Measurements from ENCODE around the gene SH3YL1.

SH3YL1 gene

GRCh38 chr2:281381-281780 is 17.5 kb upstream of the SH3YL1 start:
- Histone ChIP-seq H3K9me3 (ENCODE audit: control insufficient read depth, low read length) (no peaks in the 10 kb centered on the region), H3K4me1 (ENCODE audit: control insufficient read depth, insufficient read depth, low read length, poor library complexity, severe bottlenecking) (peaks cover 17% of the 10 kb centered on the region), H3K27ac (ENCODE audit: low read depth, low read length, severe bottlenecking) (no peak overlapping the region), H3K4me3 (ENCODE audit: extremely low read depth, insufficient read depth, low read length, poor library complexity, severe bottlenecking) (no peak overlapping the region), H3K36me3 (ENCODE audit: control insufficient read depth, insufficient read depth, low read length) (peaks cover 49% of the 10 kb centered on the region)
- 99 to 100% methylated on average over 2 to 9 of the region's 9 CpGs for WGBS, 2 experiments (ENCODE audit: insufficient coverage in 2 of 2)

DNA sequence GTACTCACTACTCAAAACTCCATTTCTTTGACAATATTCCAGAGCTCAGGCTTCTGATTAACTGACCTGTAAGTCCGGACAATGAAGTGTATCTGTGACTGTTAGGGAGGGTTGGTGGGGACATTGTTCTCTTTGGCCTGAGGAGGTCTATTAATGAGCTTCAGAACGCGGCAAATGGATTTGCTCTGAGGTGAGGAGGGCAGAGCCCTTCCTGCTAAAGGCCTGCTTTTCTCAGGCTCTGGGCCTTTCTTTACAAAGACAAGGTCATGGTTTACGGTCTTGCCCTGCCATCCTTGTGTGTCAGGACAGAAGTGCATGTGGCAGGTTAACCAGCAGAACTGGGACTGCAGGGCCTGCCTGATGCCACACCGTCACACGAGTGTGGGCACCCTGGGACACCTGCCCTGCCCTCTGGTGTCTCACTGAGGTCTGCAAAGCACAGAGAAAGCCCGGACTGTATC is 16.8 kb upstream of the SH3YL1 start:
- Histone ChIP-seq H3K4me1 (ENCODE audit: control insufficient read depth, insufficient read depth, low read length, poor library complexity, severe bottlenecking) (peaks cover 15% of the 10 kb centered on the region), H3K27ac (ENCODE audit: low read depth, low read length, severe bottlenecking) (no peak overlapping the region), H3K36me3 (ENCODE audit: control insufficient read depth, insufficient read depth, low read length) (peaks cover 56% of the 10 kb centered on the region), H3K4me3 (ENCODE audit: extremely low read depth, insufficient read depth, low read length, poor library complexity, severe bottlenecking) (no peak overlapping the region), H3K9me3 (ENCODE audit: control insufficient read depth, low read length) (no peaks in the 10 kb centered on the region)
- WGBS, 2 experiments (ENCODE audit: insufficient coverage in 2 of 2) = 98 to 100% methylated on average over 6 of the region's 7 CpGs

- 81% methylated on average over 2 of the region's 4 CpGs; no CpG with 5 or more reads in 1 of the 2 experiments for WGBS, 2 experiments (ENCODE audit: insufficient coverage in 2 of 2)
- H3K36me3 ChIP-seq (ENCODE audit: control insufficient read depth, insufficient read depth, low read length) = peaks cover 61% of the 10 kb centered on the region
- H3K4me1 ChIP-seq (ENCODE audit: control insufficient read depth, insufficient read depth, low read length, poor library complexity, severe bottlenecking) = peaks cover 10% of the 10 kb centered on the region
These were observed 16.3 kb upstream of the SH3YL1 start for GRCh38 chr2:279956-280649.

GRCh38 chr2:279366-279765 is 15.5 kb upstream of the SH3YL1 start:
- H3K4me1 ChIP-seq (ENCODE audit: control insufficient read depth, insufficient read depth, low read length, poor library complexity, severe bottlenecking) = peaks cover 4% of the 10 kb centered on the region
- no peak overlapping the region for H3K27ac ChIP-seq (ENCODE audit: low read depth, low read length, severe bottlenecking)
- H3K9me3 ChIP-seq (ENCODE audit: control insufficient read depth, low read length) = no peaks in the 10 kb centered on the region
- WGBS, 2 experiments (ENCODE audit: insufficient coverage in 2 of 2) = 80% methylated on average over 1 of the region's 4 CpGs; no CpG with 5 or more reads in 1 of the 2 experiments
- peaks cover 65% of the 10 kb centered on the region for H3K36me3 ChIP-seq (ENCODE audit: control insufficient read depth, insufficient read depth, low read length)
- H3K4me3 ChIP-seq (ENCODE audit: extremely low read depth, insufficient read depth, low read length, poor library complexity, severe bottlenecking) = no peak overlapping the region

More at GRCh38 chr2:279956-280649, 16.3 kb upstream of the SH3YL1 start:
- no peaks in the 10 kb centered on the region for H3K9me3 ChIP-seq (ENCODE audit: control insufficient read depth, low read length)
- no peak overlapping the region for H3K4me3 ChIP-seq (ENCODE audit: extremely low read depth, insufficient read depth, low read length, poor library complexity, severe bottlenecking)
- no peak overlapping the region for H3K27ac ChIP-seq (ENCODE audit: low read depth, low read length, severe bottlenecking)

DNA sequence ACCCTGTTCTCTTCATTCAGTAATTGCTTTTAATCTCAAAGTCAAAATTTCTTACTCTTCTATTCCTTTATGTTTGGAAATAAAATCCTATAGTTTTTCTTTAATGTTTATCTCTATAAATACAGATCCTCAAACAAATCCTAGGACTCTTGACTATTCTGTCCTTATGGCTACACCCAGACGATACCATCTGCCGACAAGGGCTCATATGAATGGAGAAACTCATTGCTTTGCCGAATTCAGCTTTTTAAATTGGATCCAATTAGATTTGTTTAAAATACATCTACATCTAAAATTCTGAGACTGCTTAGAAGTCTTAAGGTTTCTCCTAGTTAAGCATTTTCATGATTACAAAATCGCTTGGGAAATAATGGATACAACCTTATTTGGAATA is 15.1 kb upstream of the SH3YL1 start:
- Histone ChIP-seq H3K4me1 (ENCODE audit: control insufficient read depth, insufficient read depth, low read length, poor library complexity, severe bottlenecking) (no peaks in the 10 kb centered on the region), H3K27ac (ENCODE audit: low read depth, low read length, severe bottlenecking) (no peak overlapping the region), H3K36me3 (ENCODE audit: control insufficient read depth, insufficient read depth, low read length) (peaks cover 69% of the 10 kb centered on the region), H3K9me3 (ENCODE audit: control insufficient read depth, low read length) (no peaks in the 10 kb centered on the region), H3K4me3 (ENCODE audit: extremely low read depth, insufficient read depth, low read length, poor library complexity, severe bottlenecking) (no peak overlapping the region)
- WGBS, 2 experiments (ENCODE audit: insufficient coverage in 2 of 2) = no CpG with 5 or more reads among the region's 4 CpGs

- H3K36me3 ChIP-seq (ENCODE audit: control insufficient read depth, insufficient read depth, low read length) = peaks cover 74% of the 10 kb centered on the region
- no peak overlapping the region for H3K4me3 ChIP-seq (ENCODE audit: extremely low read depth, insufficient read depth, low read length, poor library complexity, severe bottlenecking)
- H3K9me3 ChIP-seq (ENCODE audit: control insufficient read depth, low read length) = no peaks in the 10 kb centered on the region
- H3K4me1 ChIP-seq (ENCODE audit: control insufficient read depth, insufficient read depth, low read length, poor library complexity, severe bottlenecking) = no peaks in the 10 kb centered on the region
- WGBS, 2 experiments (ENCODE audit: insufficient coverage in 2 of 2) = 81 to 100% methylated on average over 2 of the region's 2 CpGs
- no peak overlapping the region for H3K27ac ChIP-seq (ENCODE audit: low read depth, low read length, severe bottlenecking)
These were observed 14.6 kb upstream of the SH3YL1 start for GRCh38 chr2:278312-278926.

DNA sequence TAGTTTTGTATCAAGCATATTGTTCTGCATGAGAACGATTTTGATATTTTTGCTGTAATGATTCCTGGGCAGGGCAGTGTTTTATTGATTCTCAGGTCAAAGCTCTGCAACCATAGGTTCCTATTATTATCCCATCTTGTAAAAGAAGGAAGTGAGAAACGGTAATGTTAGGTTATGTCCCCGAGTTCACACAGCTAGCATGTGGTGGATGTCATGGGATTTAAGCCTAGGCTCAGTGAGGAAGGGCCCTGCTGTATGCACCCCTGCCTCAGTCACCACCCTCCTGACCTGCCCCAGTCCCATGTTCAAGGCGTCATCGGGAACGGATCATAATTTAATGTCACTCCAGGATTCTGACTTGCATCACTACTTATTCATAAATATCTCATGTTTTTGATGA is 11.6 kb upstream of the SH3YL1 start:
- peaks cover 71% of the 10 kb centered on the region for H3K36me3 ChIP-seq (ENCODE audit: control insufficient read depth, insufficient read depth, low read length)
- H3K9me3 ChIP-seq (ENCODE audit: control insufficient read depth, low read length) = no peaks in the 10 kb centered on the region
- 60 to 67% methylated on average over 1 of the region's 6 CpGs for WGBS, 2 experiments (ENCODE audit: insufficient coverage in 2 of 2)
- no peak overlapping the region for H3K4me3 ChIP-seq (ENCODE audit: extremely low read depth, insufficient read depth, low read length, poor library complexity, severe bottlenecking)
- H3K4me1 ChIP-seq (ENCODE audit: control insufficient read depth, insufficient read depth, low read length, poor library complexity, severe bottlenecking) = no peaks in the 10 kb centered on the region
- H3K27ac ChIP-seq (ENCODE audit: low read depth, low read length, severe bottlenecking) = no peak overlapping the region

- no peaks in the 10 kb centered on the region for H3K4me1 ChIP-seq (ENCODE audit: control insufficient read depth, insufficient read depth, low read length, poor library complexity, severe bottlenecking)
- H3K9me3 ChIP-seq (ENCODE audit: control insufficient read depth, low read length) = no peaks in the 10 kb centered on the region
- peaks cover 75% of the 10 kb centered on the region for H3K36me3 ChIP-seq (ENCODE audit: control insufficient read depth, insufficient read depth, low read length)
- no peak overlapping the region for H3K27ac ChIP-seq (ENCODE audit: low read depth, low read length, severe bottlenecking)
- no peak overlapping the region for H3K4me3 ChIP-seq (ENCODE audit: extremely low read depth, insufficient read depth, low read length, poor library complexity, severe bottlenecking)
- WGBS, 2 experiments (ENCODE audit: insufficient coverage in 2 of 2) = 100% methylated on average over 1 to 2 of the region's 3 CpGs
These were observed 10.7 kb upstream of the SH3YL1 start for GRCh38 chr2:274503-274902.

DNA sequence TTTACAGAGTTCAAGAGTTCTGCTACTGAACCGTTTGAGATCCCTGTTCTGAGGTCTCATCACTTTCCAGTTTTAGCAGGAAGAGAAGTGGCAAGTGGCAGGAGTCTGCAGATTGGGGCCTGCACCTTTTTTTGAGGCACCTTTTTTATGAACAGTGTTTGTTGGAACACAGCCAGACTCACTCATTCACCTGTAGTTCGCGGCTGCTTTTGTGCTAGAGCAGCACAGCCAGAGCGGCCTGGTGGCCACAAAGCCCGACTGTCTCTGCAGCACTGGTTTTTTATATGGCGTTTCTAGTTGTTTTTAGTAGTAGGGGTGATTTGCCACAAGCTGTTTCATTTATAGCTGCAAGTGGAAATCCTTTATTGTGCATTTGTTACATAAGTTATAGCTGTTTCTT is 9.5 kb upstream of the SH3YL1 start:
- H3K4me1 ChIP-seq (ENCODE audit: control insufficient read depth, insufficient read depth, low read length, poor library complexity, severe bottlenecking) = no peaks in the 10 kb centered on the region
- no peak overlapping the region for H3K4me3 ChIP-seq (ENCODE audit: extremely low read depth, insufficient read depth, low read length, poor library complexity, severe bottlenecking)
- H3K9me3 ChIP-seq (ENCODE audit: control insufficient read depth, low read length) = no peaks in the 10 kb centered on the region
- WGBS, 2 experiments (ENCODE audit: insufficient coverage in 2 of 2) = 100% methylated on average over 2 to 3 of the region's 6 CpGs
- H3K36me3 ChIP-seq (ENCODE audit: control insufficient read depth, insufficient read depth, low read length) = peaks cover 71% of the 10 kb centered on the region
- H3K27ac ChIP-seq (ENCODE audit: low read depth, low read length, severe bottlenecking) = no peak overlapping the region

GRCh38 chr2:271917-272316 is 8.1 kb upstream of the SH3YL1 start:
- Histone ChIP-seq H3K9me3 (ENCODE audit: control insufficient read depth, low read length) (no peaks in the 10 kb centered on the region), H3K4me3 (ENCODE audit: extremely low read depth, insufficient read depth, low read length, poor library complexity, severe bottlenecking) (no peak overlapping the region), H3K4me1 (ENCODE audit: control insufficient read depth, insufficient read depth, low read length, poor library complexity, severe bottlenecking) (no peaks in the 10 kb centered on the region), H3K27ac (ENCODE audit: low read depth, low read length, severe bottlenecking) (no peak overlapping the region), H3K36me3 (ENCODE audit: control insufficient read depth, insufficient read depth, low read length) (peaks cover 70% of the 10 kb centered on the region)
- WGBS, 2 experiments (ENCODE audit: insufficient coverage in 2 of 2) = 92 to 93% methylated on average over 7 to 8 of the region's 12 CpGs

DNA sequence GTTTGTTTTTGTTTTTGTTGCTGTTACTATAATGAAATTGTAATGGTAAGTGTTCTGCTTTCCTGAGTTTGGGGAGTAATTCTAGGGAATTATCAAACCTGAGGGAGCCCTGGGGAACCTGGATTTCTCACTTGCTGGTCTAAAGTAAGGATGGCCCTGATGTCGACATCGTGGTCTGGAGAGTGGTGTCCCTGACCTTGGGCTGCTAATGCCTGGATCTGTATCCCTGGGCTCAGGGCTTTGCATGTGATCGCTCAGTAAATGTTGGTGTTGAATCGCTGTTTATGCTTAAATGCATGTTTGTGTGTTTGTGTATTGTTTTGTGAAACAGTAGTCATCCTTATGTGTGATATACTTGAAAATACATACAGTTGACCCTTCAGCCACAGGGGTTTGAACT is 7.0 kb upstream of the SH3YL1 start:
- Histone ChIP-seq H3K36me3 (ENCODE audit: control insufficient read depth, insufficient read depth, low read length) (peaks cover 64% of the 10 kb centered on the region), H3K4me3 (ENCODE audit: extremely low read depth, insufficient read depth, low read length, poor library complexity, severe bottlenecking) (no peak overlapping the region), H3K4me1 (ENCODE audit: control insufficient read depth, insufficient read depth, low read length, poor library complexity, severe bottlenecking) (peaks cover 7% of the 10 kb centered on the region), H3K9me3 (ENCODE audit: control insufficient read depth, low read length) (no peaks in the 10 kb centered on the region), H3K27ac (ENCODE audit: low read depth, low read length, severe bottlenecking) (no peak overlapping the region)
- WGBS, 2 experiments (ENCODE audit: insufficient coverage in 2 of 2) = 94 to 98% methylated on average over 3 to 4 of the region's 4 CpGs
